T-helper 2 cell treated with Interferon-gamma antibody and Interleukin-4, amounts not matched to agents 100 ng/mL and 5 ng/mL, for 36 hours (primary cell): ENCODE data around the gene LCE1C. TPM values are rescaled to one million over a fixed set of nuclear protein-coding genes. Genes with fewer than 3 reads are reported as not detected.

Experiments
- intact Hi-C: fragments of 100-400 bp; cut with micrococcal nuclease; formaldehyde crosslinking; loops from one replicate; pipeline ENCODE4 v1.15.1; 2023
- total RNA-seq: library from RNA; stranded (reverse); gene quantifications from 2 replicates; pipeline ENCODE4 v1.2.3, GENCODE V29; 2022

The LCE1C gene
- total RNA-seq, 1 donor from 2014 or later: not detected

GRCh38 chr1:152760551-152761190 lies 45.8 kb downstream of the LCE1C start:
- intact Hi-C loops: no loop called here

DNA sequence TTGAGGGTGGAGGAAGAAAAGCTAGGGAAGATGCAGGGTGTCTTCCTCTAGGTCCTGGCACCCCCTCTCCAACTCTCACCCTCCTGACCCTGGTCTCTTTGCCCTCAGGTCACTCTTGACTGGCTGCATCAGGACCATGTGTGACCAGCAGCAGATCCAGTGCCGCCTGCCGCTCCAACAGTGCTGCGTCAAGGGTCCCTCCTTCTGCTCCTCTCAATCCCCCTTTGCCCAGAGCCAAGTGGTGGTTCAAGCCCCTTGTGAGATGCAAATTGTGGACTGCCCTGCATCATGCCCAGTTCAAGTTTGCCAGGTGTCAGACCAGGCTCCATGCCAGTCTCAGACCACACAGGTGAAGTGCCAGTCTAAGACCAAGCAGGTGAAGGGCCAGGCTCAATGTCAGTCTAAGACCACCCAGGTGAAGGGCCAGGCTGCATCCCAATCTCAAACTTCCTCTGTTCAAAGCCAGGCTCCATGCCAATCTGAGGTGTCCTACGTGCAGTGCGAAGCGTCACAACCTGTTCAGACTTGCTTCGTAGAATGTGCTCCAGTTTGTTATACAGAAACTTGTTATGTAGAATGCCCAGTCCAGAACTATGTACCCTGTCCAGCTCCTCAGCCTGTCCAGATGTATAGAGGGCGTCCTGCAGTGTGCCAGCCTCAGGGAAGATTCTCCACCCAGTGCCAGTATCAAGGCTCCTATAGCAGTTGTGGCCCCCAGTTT lies 46.8 kb downstream of the LCE1C start:
- intact Hi-C loops: no loop called here

GRCh38 chr1:152758636-152759035 lies 47.8 kb downstream of the LCE1C start:
- intact Hi-C loops: no loop called here

DNA sequence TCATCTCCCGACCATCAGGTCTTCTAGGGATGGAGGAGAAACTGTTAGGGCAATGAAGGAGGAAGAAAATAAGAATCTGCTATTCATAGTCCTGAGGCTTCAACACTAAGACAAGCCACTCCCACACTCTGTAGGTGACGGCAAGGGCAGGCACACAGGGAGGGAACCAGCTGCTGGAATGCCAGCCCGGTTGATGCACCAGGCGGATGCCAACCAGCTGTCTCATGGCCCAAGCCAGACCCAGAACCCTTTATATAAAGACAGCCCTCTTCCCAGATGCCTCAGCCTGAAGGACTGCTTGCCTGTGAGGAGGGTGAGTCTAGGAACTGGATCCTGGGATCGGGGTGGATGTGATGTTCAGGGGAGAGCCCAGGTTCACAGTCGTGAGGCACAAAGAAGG lies 48.7 kb downstream of the LCE1C start, which contains the start of gene KPRP:
KPRP (plus strand) TSS at position 279 of the 400 bp plus-strand sequence. CDS start 1,564 bp downstream, outside the sequence.
- intact Hi-C loops: no loop called here

DNA sequence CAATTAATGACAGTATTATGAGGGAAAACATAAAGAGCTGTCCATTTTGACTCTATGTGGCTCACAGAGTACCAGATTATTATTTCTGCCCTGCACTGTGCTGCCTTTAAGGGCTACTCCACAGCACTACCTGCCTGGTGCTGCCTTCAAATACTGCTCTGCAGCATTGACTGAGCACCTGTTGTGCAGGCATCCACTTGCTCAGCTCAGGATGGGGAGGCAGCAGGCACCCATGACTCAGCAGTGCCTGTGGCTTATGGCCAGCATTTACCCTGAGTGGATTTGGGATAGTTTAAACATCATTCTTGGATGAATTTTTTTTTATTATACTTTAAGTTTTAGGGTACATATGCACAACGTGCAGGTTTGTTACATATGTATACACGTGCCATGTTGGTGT lies 49.6 kb downstream of the LCE1C start:
- intact Hi-C loops: no loop called here

Other genes with a start within 250 kb of the LCE1C start
- not detected in 2 replicates for gene LCE3E, start 239.9 kb downstream of the LCE1C start, total RNA-seq
- not detected in 2 replicates for gene LCE3D, start 226.1 kb downstream of the LCE1C start, total RNA-seq
- not detected in 2 replicates for gene LCE3C, start 206.4 kb downstream of the LCE1C start, total RNA-seq
- gene LCE3B, start 192.8 kb downstream of the LCE1C start, total RNA-seq: not detected in 2 replicates
- gene LCE3A, start 183.5 kb downstream of the LCE1C start, total RNA-seq: not detected in 2 replicates
- not detected in 2 replicates for gene LCE2D, start 143.3 kb downstream of the LCE1C start, total RNA-seq
- not detected in 2 replicates for gene LCE2C, start 131.4 kb downstream of the LCE1C start, total RNA-seq
- not detected in 2 replicates for gene LCE2B, start 120.5 kb downstream of the LCE1C start, total RNA-seq
- not detected in 2 replicates for gene LCE2A, start 108.3 kb downstream of the LCE1C start, total RNA-seq
- not detected in 2 replicates for gene LCE4A, start 98.5 kb downstream of the LCE1C start, total RNA-seq
- gene KPRP, start 48.6 kb downstream of the LCE1C start, total RNA-seq: not detected in 2 replicates
- gene LCE1F, start 31.5 kb downstream of the LCE1C start, total RNA-seq: not detected in 2 replicates
- gene LCE1E, start 20.4 kb downstream of the LCE1C start, total RNA-seq: not detected in 2 replicates
- gene LCE1D, start 9.9 kb downstream of the LCE1C start, total RNA-seq: not detected in 2 replicates
- not detected in 2 replicates for gene LCE1B, start 5.3 kb upstream of the LCE1C start, total RNA-seq
- gene LCE1A, start 20.8 kb upstream of the LCE1C start, total RNA-seq: not detected in 2 replicates
- not detected in 2 replicates for gene LCE6A, start 36.2 kb upstream of the LCE1C start, total RNA-seq
- gene LCE7A, start 53.3 kb upstream of the LCE1C start, total RNA-seq: not detected in 2 replicates
- not detected in 2 replicates for gene SMCP, start 71.7 kb upstream of the LCE1C start, total RNA-seq
- not detected in 2 replicates for gene IVL, start 101.9 kb upstream of the LCE1C start, total RNA-seq
- gene SPRR5, start 140.6 kb upstream of the LCE1C start, total RNA-seq: not detected in 2 replicates
- not detected in 2 replicates for gene SPRR4, start 164.0 kb upstream of the LCE1C start, total RNA-seq
- gene SPRR1A, start 177.4 kb upstream of the LCE1C start, total RNA-seq: not detected in 2 replicates
- not detected in 2 replicates for gene SPRR3, start 195.1 kb upstream of the LCE1C start, total RNA-seq
- not detected in 2 replicates for gene SPRR1B, start 224.6 kb upstream of the LCE1C start, total RNA-seq
- gene SPRR2D, start 234.5 kb upstream of the LCE1C start, total RNA-seq: not detected in 2 replicates